ENCODE data around the gene ANXA6. TPM values are rescaled to one million over a fixed set of nuclear protein-coding genes. Genes with fewer than 3 reads are reported as not detected.

ANXA6 gene
- total RNA-seq, 1 experiment from 2014 or later = 212 TPM

DNA sequence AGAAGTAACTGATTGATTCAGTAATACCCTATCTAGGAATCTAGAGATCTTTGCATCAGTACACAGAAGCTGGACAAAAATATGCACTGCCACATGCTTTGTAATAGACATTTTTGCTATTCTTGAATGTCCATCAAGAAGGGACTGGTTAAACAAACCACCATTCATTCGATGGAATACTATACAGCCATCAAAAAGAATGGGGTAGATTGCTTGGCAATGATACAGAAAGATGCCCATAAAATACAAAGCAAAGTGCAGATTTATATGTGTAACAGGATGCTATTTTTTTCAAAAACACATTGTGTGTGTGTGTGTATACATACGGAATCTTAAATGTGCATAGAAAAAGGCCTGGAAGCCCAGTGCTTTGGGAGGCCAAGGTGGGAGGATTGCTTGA lies 84.3 kb downstream of the ANXA6 start:
- H3K27me3 ChIP-seq (ENCODE audit: control insufficient read depth, insufficient read depth, low read length) = no peaks in the 10 kb centered on the region
- H3K4me3 ChIP-seq (ENCODE audit: insufficient read depth, low read depth, low read length) = no peak overlapping the region
- DNase-seq = no peak
- no peaks in the 10 kb centered on the region; the same call in 1 of the 2 replicates for H3K36me3 ChIP-seq (replicated peaks; ENCODE audit: control insufficient read depth, insufficient read depth, low read length)

GRCh38 chr5:151072630-151073025 lies 85.0 kb downstream of the ANXA6 start:
- Histone ChIP-seq H3K4me3 (ENCODE audit: insufficient read depth, low read depth, low read length) (no peak overlapping the region), H3K36me3 (replicated peaks; ENCODE audit: control insufficient read depth, insufficient read depth, low read length) (no peaks in the 10 kb centered on the region), H3K27me3 (ENCODE audit: control insufficient read depth, insufficient read depth, low read length) (no peaks in the 10 kb centered on the region)
- no peak for DNase-seq

DNA sequence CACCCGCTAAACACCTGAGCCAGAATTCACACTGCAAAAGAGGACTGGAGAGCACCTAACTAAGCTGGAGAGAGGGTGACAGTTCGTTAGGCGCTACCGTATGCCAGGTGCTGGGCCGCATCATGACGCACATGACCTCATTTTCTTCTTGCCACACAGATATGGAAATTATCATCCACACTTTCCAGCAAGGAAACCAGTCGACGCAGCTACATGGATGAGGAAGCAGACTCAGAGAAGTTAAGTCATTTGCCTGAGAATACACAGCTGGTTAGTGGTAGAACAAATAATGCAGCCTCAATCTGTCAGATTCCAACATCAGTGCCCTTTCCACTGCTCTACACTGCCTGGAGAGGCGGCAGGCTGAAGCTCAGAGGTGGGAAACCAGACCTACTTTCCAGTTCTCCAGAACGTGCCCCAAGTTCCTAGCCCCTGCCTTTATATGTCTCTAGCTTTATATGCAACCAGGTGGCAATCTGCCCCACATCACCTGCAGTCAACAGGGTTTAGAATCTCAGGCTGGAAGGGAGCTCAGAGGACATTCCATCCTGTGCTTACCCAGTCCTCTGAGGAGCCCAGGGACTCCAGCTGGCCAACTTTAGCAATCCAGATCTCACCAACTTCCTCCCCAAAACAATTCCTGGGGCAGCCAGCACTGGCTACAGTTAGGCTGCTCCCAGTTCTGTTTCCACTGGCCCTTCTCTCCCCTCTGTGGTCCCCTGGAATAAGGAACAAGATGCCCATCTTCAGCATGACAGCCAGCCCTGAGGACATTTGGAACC lies 85.5 kb downstream of the ANXA6 start:
- Histone ChIP-seq H3K4me3 (ENCODE audit: insufficient read depth, low read depth, low read length) (no peak overlapping the region), H3K36me3 (replicated peaks; ENCODE audit: control insufficient read depth, insufficient read depth, low read length) (no peaks in the 10 kb centered on the region; the same call in 1 of the 2 replicates), H3K27me3 (ENCODE audit: control insufficient read depth, insufficient read depth, low read length) (no peaks in the 10 kb centered on the region)
- DNase-seq = no peak

- no peak for DNase-seq
- no peak overlapping the region for H3K4me3 ChIP-seq (ENCODE audit: insufficient read depth, low read depth, low read length)
- no peaks in the 10 kb centered on the region for H3K27me3 ChIP-seq (ENCODE audit: control insufficient read depth, insufficient read depth, low read length)
- H3K36me3 ChIP-seq (replicated peaks; ENCODE audit: control insufficient read depth, insufficient read depth, low read length) = no peaks in the 10 kb centered on the region; the same call in 1 of the 2 replicates
Measured at GRCh38 chr5:151071021-151071420, 86.6 kb downstream of the ANXA6 start.

GRCh38 chr5:151070449-151070848 lies 87.1 kb downstream of the ANXA6 start:
- H3K4me3 ChIP-seq (ENCODE audit: insufficient read depth, low read depth, low read length) = no peak overlapping the region
- no peaks in the 10 kb centered on the region for H3K27me3 ChIP-seq (ENCODE audit: control insufficient read depth, insufficient read depth, low read length)
- no peaks in the 10 kb centered on the region; the same call in 1 of the 2 replicates for H3K36me3 ChIP-seq (replicated peaks; ENCODE audit: control insufficient read depth, insufficient read depth, low read length)
- no peak for DNase-seq

DNA sequence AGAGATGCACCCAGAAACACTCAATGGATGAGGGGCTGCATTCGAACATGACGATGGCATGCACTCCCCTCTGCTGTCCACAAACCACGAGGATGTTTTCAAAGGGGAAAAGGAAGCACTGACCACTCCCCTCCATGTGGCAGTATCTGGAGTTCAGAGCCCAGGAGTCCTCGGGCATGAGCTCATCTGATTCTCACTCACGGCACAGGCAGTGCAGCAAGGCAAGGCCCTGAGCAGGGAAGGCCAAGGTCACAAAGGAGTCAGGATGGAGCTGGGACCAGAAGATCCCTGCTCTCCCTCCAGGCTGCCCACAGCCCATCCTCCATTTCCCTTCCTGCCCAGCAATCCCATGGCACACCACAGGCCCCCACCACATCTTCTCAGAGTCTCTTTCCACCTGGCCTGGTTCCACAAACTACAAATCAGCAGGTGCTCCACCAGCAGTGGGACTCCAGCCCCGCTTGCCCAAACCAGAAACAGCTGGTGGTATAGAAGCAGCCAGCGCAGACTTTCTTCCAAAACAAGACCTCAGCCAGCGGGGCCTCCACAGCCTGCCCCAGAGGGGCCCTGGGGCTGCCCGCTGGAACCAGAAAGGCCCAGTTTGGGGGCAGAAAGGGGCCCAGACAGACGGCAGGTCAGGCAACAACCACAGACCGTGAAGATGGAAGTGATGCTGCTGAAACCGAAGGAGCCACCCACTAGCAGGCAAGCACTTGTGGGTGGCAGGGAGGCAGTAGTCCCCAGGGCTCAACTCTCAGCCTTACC lies 89.0 kb downstream of the ANXA6 start:
- no peaks in the 10 kb centered on the region; the same call in 1 of the 2 replicates for H3K36me3 ChIP-seq (replicated peaks; ENCODE audit: control insufficient read depth, insufficient read depth, low read length)
- no peak overlapping the region for H3K4me3 ChIP-seq (ENCODE audit: insufficient read depth, low read depth, low read length)
- no peak for DNase-seq
- no peaks in the 10 kb centered on the region for H3K27me3 ChIP-seq (ENCODE audit: control insufficient read depth, insufficient read depth, low read length)

DNA sequence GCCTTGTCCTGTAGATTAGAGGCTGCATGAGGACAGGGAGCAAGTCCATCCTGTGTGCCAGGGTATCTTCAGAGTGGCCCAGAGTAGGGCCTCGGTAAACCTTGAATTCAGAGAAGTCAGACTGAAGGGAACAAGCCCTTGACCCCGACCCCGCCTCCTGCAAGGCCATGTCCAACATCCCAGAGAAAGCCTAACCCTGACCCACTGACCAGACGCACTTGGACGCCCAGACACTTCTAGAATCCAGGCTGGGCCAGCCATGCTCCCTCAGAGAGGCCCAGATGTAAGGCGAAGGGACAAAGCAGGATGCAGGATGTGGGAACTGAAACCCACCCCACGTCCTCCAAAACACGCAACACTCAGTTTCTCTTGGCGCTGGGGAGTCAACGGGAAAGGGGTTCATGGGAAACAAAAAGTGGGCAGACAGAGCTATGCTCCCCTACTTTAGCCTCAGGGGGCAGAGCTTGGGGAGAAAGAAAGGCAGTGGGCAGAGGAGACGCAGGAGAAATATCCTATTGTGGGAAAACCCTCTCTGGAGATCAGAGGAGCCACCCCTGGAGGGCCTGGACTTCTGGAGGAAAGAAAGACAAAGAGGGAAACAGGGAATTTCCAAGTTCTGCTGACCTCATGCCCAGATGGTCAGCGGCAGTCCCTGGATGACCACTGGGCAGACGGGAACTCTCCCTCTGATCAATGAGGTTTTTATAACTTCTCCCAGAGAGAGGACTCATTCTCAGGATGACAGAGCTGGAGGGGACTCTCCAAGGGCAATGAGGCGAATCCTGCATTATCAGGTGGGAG lies 89.7 kb downstream of the ANXA6 start:
- no peak for DNase-seq
- H3K27me3 ChIP-seq (ENCODE audit: control insufficient read depth, insufficient read depth, low read length) = no peaks in the 10 kb centered on the region
- H3K36me3 ChIP-seq (replicated peaks; ENCODE audit: control insufficient read depth, insufficient read depth, low read length) = no peaks in the 10 kb centered on the region; the same call in 1 of the 2 replicates
- H3K4me3 ChIP-seq (ENCODE audit: insufficient read depth, low read depth, low read length) = no peak overlapping the region

DNA sequence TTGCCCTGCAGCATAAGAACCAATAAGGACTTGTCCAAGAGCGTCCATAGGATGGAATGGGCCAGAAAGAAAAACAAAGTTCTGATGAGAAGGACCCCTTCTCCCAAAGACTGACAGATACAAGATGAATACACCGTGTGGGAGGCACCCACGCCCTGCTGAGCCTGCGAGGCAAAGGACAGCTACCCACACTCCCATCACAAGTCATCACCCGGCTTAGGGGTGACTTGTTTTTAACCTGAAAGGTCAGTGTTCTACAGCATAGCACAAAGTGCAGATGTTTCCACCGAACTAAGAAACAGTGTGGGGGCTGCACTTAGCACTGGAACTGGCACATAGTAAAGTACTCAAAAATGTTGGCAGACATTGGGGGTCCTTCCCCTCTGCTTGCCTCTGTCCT lies 90.7 kb downstream of the ANXA6 start:
- no peak overlapping the region for H3K4me3 ChIP-seq (ENCODE audit: insufficient read depth, low read depth, low read length)
- no peak for DNase-seq
- no peaks in the 10 kb centered on the region for H3K27me3 ChIP-seq (ENCODE audit: control insufficient read depth, insufficient read depth, low read length)
- H3K36me3 ChIP-seq (replicated peaks; ENCODE audit: control insufficient read depth, insufficient read depth, low read length) = peaks cover 3% of the 10 kb centered on the region; the same call in 1 of the 2 replicates

DNA sequence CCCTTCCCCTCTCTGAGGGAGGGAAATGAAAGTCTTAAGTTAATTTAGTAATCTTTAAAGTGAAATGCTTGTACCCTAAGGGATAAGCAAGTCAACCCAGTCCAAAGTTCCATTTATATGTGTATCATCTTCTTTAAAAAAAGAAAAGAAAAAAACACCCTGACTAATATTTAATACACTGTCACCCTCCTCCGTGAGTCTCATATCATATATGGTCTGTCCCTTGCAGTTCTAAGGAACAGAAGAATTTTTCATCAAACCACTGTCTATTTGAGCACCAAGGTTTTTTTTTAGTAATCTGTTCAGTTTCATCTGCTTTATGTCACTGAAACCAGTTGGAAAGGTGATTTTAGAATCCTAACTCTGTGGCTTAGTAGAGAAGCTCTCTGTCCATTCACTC lies 92.0 kb downstream of the ANXA6 start:
- Histone ChIP-seq H3K36me3 (replicated peaks; ENCODE audit: control insufficient read depth, insufficient read depth, low read length) (peaks cover 4% of the 10 kb centered on the region; the same call in 1 of the 2 replicates), H3K4me3 (ENCODE audit: insufficient read depth, low read depth, low read length) (no peak overlapping the region), H3K27me3 (ENCODE audit: control insufficient read depth, insufficient read depth, low read length) (no peaks in the 10 kb centered on the region)
- no peak for DNase-seq

DNA sequence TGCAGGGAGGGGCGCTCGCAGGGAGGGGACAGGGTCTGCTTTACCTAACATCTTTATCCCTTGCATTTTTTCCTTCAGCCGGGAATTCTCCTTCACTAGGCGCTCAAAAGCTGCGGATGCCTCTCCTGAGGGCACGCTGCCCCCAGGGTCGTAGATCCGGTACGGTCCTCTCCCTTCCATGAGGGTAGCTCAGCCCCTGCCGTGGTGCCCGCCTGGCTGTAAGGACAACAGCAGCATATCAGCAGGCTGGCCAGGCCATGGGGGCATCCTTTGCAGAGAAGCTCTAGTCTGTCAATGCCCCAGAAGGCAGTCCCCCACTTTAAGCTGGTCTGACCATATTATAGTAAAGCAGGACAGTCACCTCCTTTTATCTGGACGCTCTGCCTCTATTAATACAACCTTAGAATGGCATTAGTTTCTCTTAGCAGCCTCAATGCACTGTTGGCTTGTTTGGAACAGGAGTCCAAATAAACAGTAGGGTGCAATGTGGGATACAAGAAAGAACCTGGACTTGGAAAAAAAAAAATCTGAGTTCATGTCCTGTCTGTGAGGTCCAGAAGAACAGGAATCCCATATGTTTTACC lies 92.6 kb downstream of the ANXA6 start:
- Histone ChIP-seq H3K27me3 (ENCODE audit: control insufficient read depth, insufficient read depth, low read length) (no peaks in the 10 kb centered on the region), H3K4me3 (ENCODE audit: insufficient read depth, low read depth, low read length) (no peak overlapping the region), H3K36me3 (replicated peaks; ENCODE audit: control insufficient read depth, insufficient read depth, low read length) (peaks cover 4% of the 10 kb centered on the region; the same call in 1 of the 2 replicates)
- DNase-seq = no peak

GRCh38 chr5:151063142-151063989 lies 94.2 kb downstream of the ANXA6 start:
- DNase-seq = peak; percentile 40
- Histone ChIP-seq H3K27me3 (ENCODE audit: control insufficient read depth, insufficient read depth, low read length) (no peaks in the 10 kb centered on the region), H3K4me3 (ENCODE audit: insufficient read depth, low read depth, low read length) (no peak overlapping the region), H3K36me3 (replicated peaks; ENCODE audit: control insufficient read depth, insufficient read depth, low read length) (peaks cover 4% of the 10 kb centered on the region; the same call in 1 of the 2 replicates)

- H3K4me3 ChIP-seq (ENCODE audit: insufficient read depth, low read depth, low read length) = no peak overlapping the region
- H3K27me3 ChIP-seq (ENCODE audit: control insufficient read depth, insufficient read depth, low read length) = no peaks in the 10 kb centered on the region
- H3K36me3 ChIP-seq (replicated peaks; ENCODE audit: control insufficient read depth, insufficient read depth, low read length) = peaks cover 4% of the 10 kb centered on the region; the same call in 1 of the 2 replicates
- DNase-seq = peak; percentile 18
Measured at GRCh38 chr5:151062405-151063141, 95.0 kb downstream of the ANXA6 start.

DNA sequence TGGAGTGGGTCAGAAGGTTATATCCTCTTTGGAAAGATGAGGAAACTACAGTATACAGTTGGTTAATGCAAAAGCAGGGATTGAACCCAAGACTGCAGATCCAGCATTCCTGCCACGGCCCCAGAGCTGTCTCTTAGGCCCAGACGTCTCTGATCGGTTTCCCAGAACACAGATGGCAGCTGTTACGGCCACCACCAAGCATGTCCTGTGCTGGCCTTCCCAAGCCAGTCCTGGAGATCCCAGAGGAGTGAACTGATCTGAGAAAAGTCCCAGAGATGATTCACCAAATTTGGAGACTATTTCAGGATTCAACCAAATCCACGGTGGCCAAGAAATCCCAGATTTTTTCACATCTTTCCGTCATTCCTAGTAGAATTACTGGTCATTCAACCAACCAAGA lies 96.8 kb downstream of the ANXA6 start:
- Histone ChIP-seq H3K27me3 (ENCODE audit: control insufficient read depth, insufficient read depth, low read length) (no peaks in the 10 kb centered on the region), H3K36me3 (replicated peaks; ENCODE audit: control insufficient read depth, insufficient read depth, low read length) (peaks cover 4% of the 10 kb centered on the region; the same call in 1 of the 2 replicates), H3K4me3 (ENCODE audit: insufficient read depth, low read depth, low read length) (no peak overlapping the region)
- no peak for DNase-seq

All from H7 (cell line).